Heart left ventricle (tissue), 13 donors: ENCODE measurements around the gene ADH1C.
"Not testable (repeated sequence)": the region's sequence is repeated elsewhere in the genome, so short reads cannot be mapped to it uniquely, and the experiment has no call there.

ENCODE experiments used
- CTCF ChIP-seq, 12 donors: fragments of 200-600 bp; sonication (generic) in 4 of 12; IDR thresholded peaks; one replicate each; pipeline versions ENCODE4 v1.5.0 to v1.8.0; 2018 to 2022; ENCODE audit warnings: antibody characterized with exemption in 12 of 12, mild to moderate bottlenecking in 5 of 12
- POLR2A ChIP-seq, 2 donors: fragments of 450-650 bp; IDR thresholded peaks; one replicate each; pipeline ENCODE4 v1.6.1; 2017; ENCODE audit warnings: antibody characterized with exemption in 2 of 2, mild to moderate bottlenecking in 2 of 2, moderate library complexity in 2 of 2
- donor health status: ischemic (EF 13 %, LVEDD 7.1; RV severe dilation, severe dysfunction).
- donor health status: DM: no; HTN: yes; CAD: no.
- donor health status: DM: no; HTN: no; CAD: no.
- donor health status: ischemic (EF 25% LVEDD 6.9; RV normal size, moderate dysfunction).
- donor health status: ischemic (EF 25% LVEDD 5.7; RV mildly dilated, moderate dysfunction).
- donor health status: ischemic (EF 35%, LVEDD 5.7; RV mildly dilated, moderate dysfunction).
- donor health status: nonischemic (EF 11% LVEDD 7.7; RV severe dilation, severe dysfunction).
- donor health status: DM: yes; HTN: yes; CAD: no.
- donor health status: PGD.
- donor health status: ischemic (EF 29% LVEDD 5.4; RV normal size, mild dysfunction).
- donor health status: nonischemic (EF 23%, LVEDD 6.1; RV moderate dilation, normal function).

- not testable (repeated sequence) for TF ChIP-seq POLR2A, CTCF (IDR thresholded peaks at IDR 0.05)
Measured at GRCh38 chr4:99367817-99368216, 15.3 kb upstream of the ADH1C start.
